ENCODE data around the gene PTPN14.

Gene PTPN14

GRCh38 chr1:214538496-214538895 is 12.9 kb downstream of the PTPN14 start:
- WGBS (ENCODE audit: extremely low coverage, insufficient coverage, low lambda C conversion rate), result no CpG with 5 or more reads among the region's 3 CpGs
- H3K23ac ChIP-seq (ENCODE audit: low read length), result no peak overlapping the region
- no peak overlapping the region for H3K4me2 ChIP-seq (ENCODE audit: low read length)
- no peak overlapping the region for H4K5ac ChIP-seq (ENCODE audit: low read length)
- no peaks in the 10 kb centered on the region for H3K36me3 ChIP-seq (ENCODE audit: control insufficient read depth, insufficient read depth, low read length)
- H3K27ac ChIP-seq (ENCODE audit: low read depth, low read length), result no peak overlapping the region
- no peak overlapping the region for H2AK5ac ChIP-seq (ENCODE audit: low read length)
- peaks cover 62% of the 10 kb centered on the region for H3K79me2 ChIP-seq (ENCODE audit: control insufficient read depth, insufficient read depth, low read length)
- H2BK15ac ChIP-seq (replicated peaks; ENCODE audit: low read depth), result no peak overlapping the region
- H3K4me3 ChIP-seq (ENCODE audit: low read length), result no peak overlapping the region
- no peak overlapping the region for H2BK120ac ChIP-seq (ENCODE audit: low read depth, low read length)
- no peak overlapping the region for H3K56ac ChIP-seq (ENCODE audit: low read length)
- peaks cover 11% of the 10 kb centered on the region for H3K79me1 ChIP-seq (ENCODE audit: low read length)
- peaks cover 7% of the 10 kb centered on the region for H3K4me1 ChIP-seq (ENCODE audit: control insufficient read depth, low read depth, low read length)
- H2BK5ac ChIP-seq (ENCODE audit: low read length), result no peak overlapping the region
- no peak overlapping the region for H3K18ac ChIP-seq (ENCODE audit: low read length)
- H3K4ac ChIP-seq (ENCODE audit: low read depth, low read length), result no peak overlapping the region
- no peaks in the 10 kb centered on the region for H3K27me3 ChIP-seq (ENCODE audit: insufficient read depth, low read length, poor library complexity)
- no peak overlapping the region for H3K9ac ChIP-seq (ENCODE audit: low read length)
- no peak for DNase-seq
- no peak overlapping the region for H4K8ac ChIP-seq (ENCODE audit: low read depth, low read length)

- Histone ChIP-seq H3K56ac (ENCODE audit: low read length) (no peak overlapping the region), H3K9ac (ENCODE audit: low read length) (no peak overlapping the region), H3K27ac (ENCODE audit: low read depth, low read length) (no peak overlapping the region), H3K36me3 (ENCODE audit: control insufficient read depth, insufficient read depth, low read length) (no peaks in the 10 kb centered on the region), H3K18ac (ENCODE audit: low read length) (no peak overlapping the region), H4K5ac (ENCODE audit: low read length) (no peak overlapping the region), H3K4me1 (ENCODE audit: control insufficient read depth, low read depth, low read length) (peaks cover 7% of the 10 kb centered on the region), H2BK120ac (ENCODE audit: low read depth, low read length) (no peak overlapping the region), H3K79me2 (ENCODE audit: control insufficient read depth, insufficient read depth, low read length) (peaks cover 64% of the 10 kb centered on the region), H3K4ac (ENCODE audit: low read depth, low read length) (no peak overlapping the region), H3K23ac (ENCODE audit: low read length) (no peak overlapping the region), H4K8ac (ENCODE audit: low read depth, low read length) (no peak overlapping the region), H2BK15ac (replicated peaks; ENCODE audit: low read depth) (no peak overlapping the region), H3K4me3 (ENCODE audit: low read length) (no peak overlapping the region), H3K27me3 (ENCODE audit: insufficient read depth, low read length, poor library complexity) (no peaks in the 10 kb centered on the region), H3K79me1 (ENCODE audit: low read length) (peaks cover 14% of the 10 kb centered on the region), H2AK5ac (ENCODE audit: low read length) (no peak overlapping the region), H3K4me2 (ENCODE audit: low read length) (no peak overlapping the region), H2BK5ac (ENCODE audit: low read length) (no peak overlapping the region)
- no CpG with 5 or more reads among the region's 4 CpGs for WGBS (ENCODE audit: extremely low coverage, insufficient coverage, low lambda C conversion rate)
- DNase-seq, result no peak
Observed at GRCh38 chr1:214537872-214538473, 13.4 kb downstream of the PTPN14 start.

GRCh38 chr1:214537219-214537618 is 14.2 kb downstream of the PTPN14 start:
- peaks cover 7% of the 10 kb centered on the region for H3K4me1 ChIP-seq (ENCODE audit: control insufficient read depth, low read depth, low read length)
- H3K27ac ChIP-seq (ENCODE audit: low read depth, low read length), result no peak overlapping the region
- H2BK15ac ChIP-seq (replicated peaks; ENCODE audit: low read depth), result no peak overlapping the region

GRCh38 chr1:214532070-214532469 is 19.3 kb downstream of the PTPN14 start:
- WGBS (ENCODE audit: extremely low coverage, insufficient coverage, low lambda C conversion rate), result no CpG with 5 or more reads among the region's 9 CpGs
- no peak overlapping the region for H3K18ac ChIP-seq (ENCODE audit: low read length)
- no peak for DNase-seq
- H3K23ac ChIP-seq (ENCODE audit: low read length), result no peak overlapping the region
- no peak overlapping the region for H3K4me2 ChIP-seq (ENCODE audit: low read length)
- H3K36me3 ChIP-seq (ENCODE audit: control insufficient read depth, insufficient read depth, low read length), result no peaks in the 10 kb centered on the region
- H3K4me3 ChIP-seq (ENCODE audit: low read length), result no peak overlapping the region
- H3K27ac ChIP-seq (ENCODE audit: low read depth, low read length), result no peak overlapping the region
- no peak overlapping the region for H2BK5ac ChIP-seq (ENCODE audit: low read length)
- H3K79me2 ChIP-seq (ENCODE audit: control insufficient read depth, insufficient read depth, low read length), result peaks cover 61% of the 10 kb centered on the region
- peaks cover 8% of the 10 kb centered on the region for H3K79me1 ChIP-seq (ENCODE audit: low read length)
- no peak overlapping the region for H3K9ac ChIP-seq (ENCODE audit: low read length)
- H2BK15ac ChIP-seq (replicated peaks; ENCODE audit: low read depth), result no peak overlapping the region
- H3K27me3 ChIP-seq (ENCODE audit: insufficient read depth, low read length, poor library complexity), result no peaks in the 10 kb centered on the region
- H3K4ac ChIP-seq (ENCODE audit: low read depth, low read length), result no peak overlapping the region
- peaks cover 2% of the 10 kb centered on the region for H3K4me1 ChIP-seq (ENCODE audit: control insufficient read depth, low read depth, low read length)
- no peak overlapping the region for H4K8ac ChIP-seq (ENCODE audit: low read depth, low read length)
- H2AK5ac ChIP-seq (ENCODE audit: low read length), result no peak overlapping the region
- H4K5ac ChIP-seq (ENCODE audit: low read length), result no peak overlapping the region
- no peak overlapping the region for H3K56ac ChIP-seq (ENCODE audit: low read length)
- H2BK120ac ChIP-seq (ENCODE audit: low read depth, low read length), result no peak overlapping the region

More at GRCh38 chr1:214537219-214537618, 14.2 kb downstream of the PTPN14 start:
- Histone ChIP-seq H3K18ac (ENCODE audit: low read length) (no peak overlapping the region), H3K23ac (ENCODE audit: low read length) (no peak overlapping the region), H3K27me3 (ENCODE audit: insufficient read depth, low read length, poor library complexity) (no peaks in the 10 kb centered on the region), H3K79me2 (ENCODE audit: control insufficient read depth, insufficient read depth, low read length) (peaks cover 64% of the 10 kb centered on the region), H3K36me3 (ENCODE audit: control insufficient read depth, insufficient read depth, low read length) (no peaks in the 10 kb centered on the region), H3K9ac (ENCODE audit: low read length) (no peak overlapping the region), H3K4ac (ENCODE audit: low read depth, low read length) (no peak overlapping the region), H3K56ac (ENCODE audit: low read length) (no peak overlapping the region), H2AK5ac (ENCODE audit: low read length) (no peak overlapping the region), H2BK120ac (ENCODE audit: low read depth, low read length) (no peak overlapping the region), H3K79me1 (ENCODE audit: low read length) (peaks cover 11% of the 10 kb centered on the region), H3K4me3 (ENCODE audit: low read length) (no peak overlapping the region), H3K4me2 (ENCODE audit: low read length) (no peak overlapping the region), H2BK5ac (ENCODE audit: low read length) (no peak overlapping the region), H4K5ac (ENCODE audit: low read length) (no peak overlapping the region), H4K8ac (ENCODE audit: low read depth, low read length) (no peak overlapping the region)
- no peak for DNase-seq
- no CpG with 5 or more reads among the region's 5 CpGs for WGBS (ENCODE audit: extremely low coverage, insufficient coverage, low lambda C conversion rate)

- H3K27me3 ChIP-seq (ENCODE audit: insufficient read depth, low read length, poor library complexity), result no peaks in the 10 kb centered on the region
- no peak overlapping the region for H3K9ac ChIP-seq (ENCODE audit: low read length)
- no peak overlapping the region for H4K5ac ChIP-seq (ENCODE audit: low read length)
- H2BK5ac ChIP-seq (ENCODE audit: low read length), result no peak overlapping the region
- H3K4me2 ChIP-seq (ENCODE audit: low read length), result no peak overlapping the region
- no peak overlapping the region for H4K8ac ChIP-seq (ENCODE audit: low read depth, low read length)
- no CpG with 5 or more reads among the region's 5 CpGs for WGBS (ENCODE audit: extremely low coverage, insufficient coverage, low lambda C conversion rate)
- peak overlapping the region; percentile 47 for H3K18ac ChIP-seq (ENCODE audit: low read length)
- no peak overlapping the region for H3K27ac ChIP-seq (ENCODE audit: low read depth, low read length)
- no peak overlapping the region for H3K56ac ChIP-seq (ENCODE audit: low read length)
- no peak overlapping the region for H3K4me3 ChIP-seq (ENCODE audit: low read length)
- H3K36me3 ChIP-seq (ENCODE audit: control insufficient read depth, insufficient read depth, low read length), result no peaks in the 10 kb centered on the region
- no peak overlapping the region for H2BK120ac ChIP-seq (ENCODE audit: low read depth, low read length)
- H3K23ac ChIP-seq (ENCODE audit: low read length), result no peak overlapping the region
- peaks cover 10% of the 10 kb centered on the region for H3K79me1 ChIP-seq (ENCODE audit: low read length)
- H2AK5ac ChIP-seq (ENCODE audit: low read length), result no peak overlapping the region
- no peak overlapping the region for H3K4ac ChIP-seq (ENCODE audit: low read depth, low read length)
- no peak for DNase-seq
- no peak overlapping the region for H2BK15ac ChIP-seq (replicated peaks; ENCODE audit: low read depth)
- H3K4me1 ChIP-seq (ENCODE audit: control insufficient read depth, low read depth, low read length), result peaks cover 5% of the 10 kb centered on the region
- H3K79me2 ChIP-seq (ENCODE audit: control insufficient read depth, insufficient read depth, low read length), result peaks cover 79% of the 10 kb centered on the region
Observed at GRCh38 chr1:214525535-214526019, 25.8 kb downstream of the PTPN14 start.

- Histone ChIP-seq H3K56ac (ENCODE audit: low read length) (no peak overlapping the region), H3K27me3 (ENCODE audit: insufficient read depth, low read length, poor library complexity) (no peaks in the 10 kb centered on the region), H3K23ac (ENCODE audit: low read length) (no peak overlapping the region), H4K5ac (ENCODE audit: low read length) (no peak overlapping the region), H3K18ac (ENCODE audit: low read length) (no peak overlapping the region), H3K79me2 (ENCODE audit: control insufficient read depth, insufficient read depth, low read length) (peaks cover 79% of the 10 kb centered on the region), H3K27ac (ENCODE audit: low read depth, low read length) (no peak overlapping the region), H4K8ac (ENCODE audit: low read depth, low read length) (no peak overlapping the region), H3K4me1 (ENCODE audit: control insufficient read depth, low read depth, low read length) (peaks cover 4% of the 10 kb centered on the region), H3K4ac (ENCODE audit: low read depth, low read length) (no peak overlapping the region), H2AK5ac (ENCODE audit: low read length) (no peak overlapping the region), H2BK120ac (ENCODE audit: low read depth, low read length) (no peak overlapping the region), H3K36me3 (ENCODE audit: control insufficient read depth, insufficient read depth, low read length) (no peaks in the 10 kb centered on the region), H3K79me1 (ENCODE audit: low read length) (peaks cover 10% of the 10 kb centered on the region), H3K4me2 (ENCODE audit: low read length) (no peak overlapping the region), H2BK5ac (ENCODE audit: low read length) (no peak overlapping the region), H3K4me3 (ENCODE audit: low read length) (no peak overlapping the region), H3K9ac (ENCODE audit: low read length) (no peak overlapping the region), H2BK15ac (replicated peaks; ENCODE audit: low read depth) (no peak overlapping the region)
- no CpG with 5 or more reads among the region's 2 CpGs for WGBS (ENCODE audit: extremely low coverage, insufficient coverage, low lambda C conversion rate)
- no peak for DNase-seq
Observed at GRCh38 chr1:214524824-214525223, 26.6 kb downstream of the PTPN14 start.
